ENCODE results near the gene ZBTB43.

- TF ChIP-seq CTCF (IDR thresholded peaks at IDR 0.05) (no peak), POLR2A (IDR thresholded peaks at IDR 0.05) (no peak)
Observed at GRCh38 chr9:126877418-126877817, 72.6 kb downstream of the ZBTB43 start.

Measured in vagina (tissue), 2 donors.